ENCODE data around the gene HLA-A.
"Not testable (repeated sequence)": the region's sequence is repeated elsewhere in the genome, so short reads cannot be mapped to it uniquely, and the experiment has no call there.

- TF ChIP-seq CTCF (conservative IDR thresholded peaks at IDR 0.05 in 1 of 2, IDR thresholded peaks at IDR 0.05 in 1 of 2; ENCODE audit: extremely low read depth in 1 of 2, insufficient read depth in 1 of 2, low read depth in 1 of 2, low read length in 2 of 2); EZH2 (IDR thresholded peaks at IDR 0.05; ENCODE audit: borderline replicate concordance, low read length): not testable (repeated sequence)
Observed at GRCh38 chr6:29980013-29980412, 37.7 kb downstream of the HLA-A start.

All from mammary epithelial cell (primary cell).